K562 (cell line): ENCODE results near the gene BTF3L4. TPM values are rescaled to one million over a fixed set of nuclear protein-coding genes. Genes with fewer than 3 reads are reported as not detected.

Experiments used
- ATAC-seq: fragments of 200-7000 bp; cut with Tn5 transposase; 3 replicates; pipeline ENCODE4 v1.9.1; 2020; ENCODE audit warnings: moderate library complexity
- BruUV-seq: library from RNA; stranded (reverse); fragments of 400-500 nt; replicated peaks from 2 replicates; lab custom pipeline; 2021; lab: Mats Ljungman, UMichigan
- CTCF ChIA-PET: fragments of 300-600 bp; formaldehyde crosslinking; extraction: SDS; loops from one replicate; lab custom pipeline; 2021; ENCODE audit warnings: low intra/inter-chr PET ratio; lab: Yijun Ruan, JAX
- POLR2A ChIA-PET: fragments of 300-600, 350-650 bp; sonication (Branson Sonifier 250); formaldehyde crosslinking; extraction: SDS; loops from one replicate; lab custom pipeline; 2021; ENCODE audit warnings: antibody characterized with exemption, inconsistent platforms; lab: Yijun Ruan, JAX
- DNase-seq, 4 experiments: peaks; one replicate each; pipeline versions ENCODE4 v3.0.0 to v3.0.0-alpha.2; 2011 to 2018; ENCODE audit warnings: low spot score in 3 of 4, mixed read lengths in 3 of 4; ENCODE audit errors: extremely low read depth in 1 of 4
- FAIRE-seq: peaks from 2 replicates; lab custom pipeline; 2011; peaks lifted over from hg19 to GRCh38; lab: Jason Lieb, UNC
- H2AFZ ChIP-seq: 2 replicates; pipeline ENCODE4 v1.6.0; 2011; ENCODE audit warnings: low read depth, low read length, control low read depth, inconsistent platforms
- H3K27ac ChIP-seq: fragments of 200-600 bp; 3 replicates; pipeline ENCODE4 v1.8.0; 2011; ENCODE audit warnings: low read depth, mild to moderate bottlenecking, control low read depth, inconsistent platforms, low read length, moderate library complexity, mixed read lengths; ENCODE audit errors: extremely low read depth
- H3K27me3 ChIP-seq, 2 experiments: fragments of 300-600 bp in 1 of 2; 2 replicates in 1 of 2; 3 replicates in 1 of 2; pipeline versions ENCODE4 v1.6.0 to v1.8.0; 2011; ENCODE audit warnings: inconsistent platforms in 2 of 2, low read length in 2 of 2, mild to moderate bottlenecking in 1 of 2, mixed read lengths in 1 of 2, moderate library complexity in 1 of 2; ENCODE audit not compliant: control insufficient read depth in 2 of 2, insufficient read depth in 2 of 2
- H3K36me3 ChIP-seq: fragments of 300-600 bp; 3 replicates; pipeline ENCODE4 v1.8.0; 2011; ENCODE audit warnings: mild to moderate bottlenecking, low read length, inconsistent platforms; ENCODE audit not compliant: control insufficient read depth, insufficient read depth
- H3K4me1 ChIP-seq, 2 experiments: fragments of 200-600 bp in 1 of 2; replicated peaks in 1 of 2; 2 replicates in 1 of 2; 3 replicates in 1 of 2; pipeline versions ENCODE4 v1.5.1 to v1.8.0; 2011; ENCODE audit warnings: inconsistent platforms in 2 of 2, low read length in 2 of 2, mild to moderate bottlenecking in 1 of 2, mixed read lengths in 1 of 2, moderate library complexity in 1 of 2; ENCODE audit not compliant: control insufficient read depth in 2 of 2, insufficient read depth in 2 of 2
- H3K4me2 ChIP-seq: 2 replicates; pipeline ENCODE4 v1.6.1; 2011; ENCODE audit warnings: low read length, control low read depth, inconsistent platforms, mixed read lengths; ENCODE audit not compliant: insufficient read depth
- H3K4me3 ChIP-seq: fragments of 200-600 bp; sonication (generic), shearing (Covaris generic); 2 replicates; pipeline ENCODE4 v1.5.1; 2016; ENCODE audit warnings: control low read depth, inconsistent platforms
- H3K79me2 ChIP-seq: fragments of 200-600 bp; 3 replicates; pipeline ENCODE4 v1.8.0; 2011; ENCODE audit warnings: low read length, inconsistent platforms; ENCODE audit not compliant: control insufficient read depth, insufficient read depth
- H3K9ac ChIP-seq, 2 experiments: 2 replicates each; pipeline versions ENCODE4 v1.6.0 to v1.6.1; 2011; ENCODE audit warnings: low read depth in 2 of 2, low read length in 2 of 2, control low read depth in 1 of 2, inconsistent platforms in 1 of 2, mild to moderate bottlenecking in 1 of 2, mixed read lengths in 1 of 2; ENCODE audit not compliant: insufficient read depth in 1 of 2
- H3K9me1 ChIP-seq: one replicate; pipeline ENCODE4 v1.6.0; 2011; ENCODE audit warnings: inconsistent platforms, mild to moderate bottlenecking, low read length, moderate library complexity; ENCODE audit not compliant: control insufficient read depth, insufficient read depth
- H3K9me3 ChIP-seq: replicated peaks from 2 replicates; pipeline ENCODE4 v1.5.1; 2011; ENCODE audit warnings: low read depth, low read length, inconsistent platforms; ENCODE audit not compliant: control insufficient read depth, insufficient read depth
- H4K20me1 ChIP-seq: replicated peaks from 2 replicates; pipeline ENCODE4 v1.6.1; 2011; ENCODE audit warnings: low read length, inconsistent platforms, mixed read lengths; ENCODE audit not compliant: control insufficient read depth, insufficient read depth
- CAMTA2 ChIP-seq: fragments of 250-450 bp; sonication (Bioruptor Pico); conservative IDR thresholded peaks from 2 replicates; pipeline ENCODE4 v1.5.1; 2022
- CBFA2T3 ChIP-seq: fragments of 450-650 bp; IDR thresholded peaks from 2 replicates; pipeline ENCODE4 v1.6.1; 2017
- CLOCK ChIP-seq: fragments of 250-450 bp; sonication (Bioruptor Pico); IDR thresholded peaks from 2 replicates; pipeline ENCODE4 v1.4.0; 2020; ENCODE audit warnings: mild to moderate bottlenecking, moderate library complexity, borderline replicate concordance
- FOXA3 ChIP-seq, 2 experiments: fragments of 450-650 bp in 1 of 2; sonication (generic) in 1 of 2; formaldehyde crosslinking; IDR thresholded peaks in 1 of 2; conservative IDR thresholded peaks in 1 of 2; 2 replicates each; pipeline versions ENCODE4 v1.4.0 to v1.8.0; 2020 to 2022; ENCODE audit warnings: mild to moderate bottlenecking in 2 of 2, missing genetic modification reagents in 1 of 2
- HNRNPH1 ChIP-seq: fragments of 200-400 bp; formaldehyde crosslinking; optimal IDR thresholded peaks from 2 replicates; pipeline ENCODE3; 2017; ENCODE audit warnings: low read depth, mild to moderate bottlenecking, low read length, moderate library complexity
- PCBP1 ChIP-seq: fragments of 200-400 bp; formaldehyde crosslinking; IDR thresholded peaks from 2 replicates; pipeline ENCODE4 v1.6.1; 2018; ENCODE audit warnings: mild to moderate bottlenecking, low read depth, low read length; ENCODE audit not compliant: poor library complexity, severe bottlenecking
- PRDM10 ChIP-seq: fragments of 450-650 bp; IDR thresholded peaks from 2 replicates; pipeline ENCODE4 v1.6.1; 2018; ENCODE audit not compliant: partially characterized antibody
- SRSF9 ChIP-seq: fragments of 200-400 bp; formaldehyde crosslinking; IDR thresholded peaks from 2 replicates; pipeline ENCODE4 v1.6.1; 2017; ENCODE audit warnings: low read depth, low read length, borderline replicate concordance
- TSC22D4 ChIP-seq: fragments of 450-650 bp; IDR thresholded peaks from 2 replicates; pipeline ENCODE4 v1.6.1; 2016; ENCODE audit warnings: missing genetic modification characterization, missing biosample characterization, control low read depth
- ZSCAN32 ChIP-seq: fragments of 450-650 bp; formaldehyde crosslinking; IDR thresholded peaks from 2 replicates; pipeline ENCODE4 v1.4.0; 2020; ENCODE audit warnings: mild to moderate bottlenecking, moderate library complexity
- WGBS: fragments of 100-300 bp; shearing (Covaris generic); methylation state at CpG from one replicate; pipeline ENCODE4 v1.1.6; 2016; ENCODE audit warnings: low coverage, mixed read lengths; ENCODE audit not compliant: insufficient coverage; ENCODE audit errors: missing lambda C conversion rate; 5-methylcytosine and 5-hydroxymethylcytosine counted together
- in situ Hi-C: fragments of 300-500 bp; cut with MboI; formaldehyde crosslinking; loops from 4 replicates; pipeline ENCODE4 v1.15.0; 2018; ENCODE audit warnings: inconsistent platforms, mixed read lengths
- intact Hi-C: fragments of 100-400 bp; cut with micrococcal nuclease; formaldehyde crosslinking; loops from 2 replicates; pipeline ENCODE4 v1.14.2; 2022
- polyA plus RNA-seq, 8 experiments: library from polyadenylated mRNA; depleted of rRNA in 4 of 8; stranded (reverse) in 5 of 8; unstranded in 3 of 8; fragments of >200 nt; fragmentation: Nextera tagmentation in 2 of 8; fragmentation: Illumina TruSeq in 1 of 8; extraction: Ambion mirVana in 2 of 8; extraction: Trizol in 1 of 8; gene quantifications; 2 replicates each; pipeline versions ENCODE4 v1.2.1 to v1.2.3, GENCODE V29; 2011 to 2014; ENCODE audit warnings: inconsistent platforms in 1 of 8, missing spikeins in 1 of 8
- total RNA-seq, 7 experiments: library from RNA; depleted of rRNA in 6 of 7; stranded (reverse); fragments of >200 nt in 6 of 7; fragmentation: Illumina TruSeq in 2 of 7; extraction: Trizol in 2 of 7; gene quantifications; 2 replicates each; pipeline versions ENCODE4 v1.2.1 to v1.2.3, GENCODE V29; 2011 to 2021; ENCODE audit warnings: low replicate concordance in 1 of 7

The BTF3L4 gene
- total and polyA plus RNA-seq, 9 of the 15 experiments (the other 6 are each of a cell fraction or from before 2014, with no cell fraction given) = 40.1 to 106 (median 88.8) TPM

- FAIRE-seq (no peak), ATAC-seq (no peak), DNase-seq (no peak)
- Histone ChIP-seq H3K27ac (no peak overlapping the region), H4K20me1 (no peaks in the 10 kb centered on the region), H3K9me3 (no peaks in the 10 kb centered on the region), H2AFZ (no peak overlapping the region), H3K9me1 (no peaks in the 10 kb centered on the region), H3K4me3 (no peak overlapping the region), H3K9ac (no peak overlapping the region), H3K4me1 (peaks cover under 1 to 4% of the 10 kb centered on the region in 2 experiments; a peak in 4 of 5 replicates), H3K27me3 (no peaks in the 10 kb centered on the region), H3K36me3 (peaks cover 60% of the 10 kb centered on the region), H3K79me2 (peaks cover 9% of the 10 kb centered on the region), H3K4me2 (no peak overlapping the region)
- in situ Hi-C loops (no loop called here), intact Hi-C loops (no loop called here)
- BruUV-seq = no TSS peak
- WGBS = 83% methylated on average over 2 of the region's 2 CpGs
- POLR2A ChIA-PET = no interaction called here
- TF ChIP-seq CAMTA2 (CRISPR knock-in tag) (no peak), CLOCK (CRISPR knock-in tag) (no peak), CBFA2T3 (no peak), ZSCAN32 (CRISPR knock-in tag) (no peak), SRSF9 (no peak), FOXA3 (CRISPR knock-in tag; conservative IDR thresholded peaks at IDR 0.05 in 1 of 2, IDR thresholded peaks at IDR 0.05 in 1 of 2) (no peak), TSC22D4 (tag) (no peak), HNRNPH1 (no peak), PRDM10 (no peak), PCBP1 (no peak)
- CTCF ChIA-PET = no interaction called here
Measured at GRCh38 chr1:52026278-52026677, 29.8 kb upstream of the BTF3L4 start.
